Liver (tissue), 9 donors: Measurements from ENCODE around the gene CRADD. TPM values are rescaled to one million over a fixed set of nuclear protein-coding genes. Genes with fewer than 3 reads are reported as not detected.

Experiments used
- DNase-seq: peaks from one replicate; pipeline ENCODE4 v3.0.0-alpha.2; 2017; ENCODE audit warnings: low spot score
- H3K27ac ChIP-seq, 2 donors: one replicate each; pipeline ENCODE4 v1.7.0; 2013; ENCODE audit warnings: inconsistent platforms in 2 of 2, low read length in 2 of 2, control low read depth in 1 of 2, low read depth in 1 of 2, mild to moderate bottlenecking in 1 of 2
- H3K27me3 ChIP-seq, 4 donors: one replicate each; pipeline versions ENCODE4 v1.6.1 to v1.7.0; 2013; ENCODE audit warnings: low read length in 3 of 4, inconsistent platforms in 1 of 4, mild to moderate bottlenecking in 1 of 4, moderate library complexity in 1 of 4; ENCODE audit not compliant: control insufficient read depth in 4 of 4, insufficient read depth in 4 of 4
- H3K36me3 ChIP-seq, 4 donors: one replicate each; pipeline versions ENCODE4 v1.6.1 to v1.7.0; 2013; ENCODE audit warnings: low read length in 3 of 4, mild to moderate bottlenecking in 3 of 4, low read depth in 1 of 4, moderate library complexity in 1 of 4; ENCODE audit not compliant: control insufficient read depth in 4 of 4, insufficient read depth in 3 of 4
- H3K4me1 ChIP-seq, 4 donors: one replicate each; pipeline versions ENCODE4 v1.6.1 to v1.7.0; 2013; ENCODE audit warnings: low read length in 3 of 4, mild to moderate bottlenecking in 3 of 4, moderate library complexity in 1 of 4; ENCODE audit not compliant: control insufficient read depth in 4 of 4, insufficient read depth in 4 of 4
- H3K4me3 ChIP-seq, 3 donors: one replicate each; pipeline versions ENCODE4 v1.6.1 to v1.7.0; 2013; ENCODE audit warnings: low read length in 3 of 3, control low read depth in 1 of 3, low read depth in 1 of 3, mild to moderate bottlenecking in 1 of 3
- H3K9ac ChIP-seq, 2 donors: one replicate each; pipeline ENCODE4 v1.7.0; 2013; ENCODE audit warnings: low read length in 2 of 2, mild to moderate bottlenecking in 2 of 2, moderate library complexity in 2 of 2, control low read depth in 1 of 2, low read depth in 1 of 2
- H3K9me3 ChIP-seq, 4 donors: one replicate each; pipeline versions ENCODE4 v1.6.1 to v1.7.0; 2013; ENCODE audit warnings: low read length in 3 of 4; ENCODE audit not compliant: control insufficient read depth in 4 of 4
- ATF3 ChIP-seq: IDR thresholded peaks from 2 replicates; pipeline ENCODE4 v1.6.1; 2016; ENCODE audit warnings: antibody characterized with exemption
- FOXA1 ChIP-seq: IDR thresholded peaks from 2 replicates; pipeline ENCODE4 v1.6.1; 2016; ENCODE audit warnings: antibody characterized with exemption
- FOXA2 ChIP-seq: IDR thresholded peaks from 2 replicates; pipeline ENCODE4 v1.6.1; 2016; ENCODE audit warnings: antibody characterized with exemption
- HNF4A ChIP-seq, 2 donors: conservative IDR thresholded peaks; 2 replicates each; pipeline ENCODE4 v1.6.1; 2016; ENCODE audit warnings: antibody characterized with exemption in 2 of 2, mild to moderate bottlenecking in 2 of 2
- HNF4G ChIP-seq: IDR thresholded peaks from 2 replicates; pipeline ENCODE4 v1.6.1; 2016; ENCODE audit warnings: antibody characterized with exemption
- JUND ChIP-seq, 2 donors: IDR thresholded peaks; 2 replicates each; pipeline ENCODE4 v1.6.1; 2016; ENCODE audit warnings: antibody characterized with exemption in 2 of 2
- NR2F2 ChIP-seq: IDR thresholded peaks from 2 replicates; pipeline ENCODE4 v1.6.1; 2016; ENCODE audit warnings: antibody characterized with exemption
- RAD21 ChIP-seq, 2 donors: IDR thresholded peaks; 2 replicates each; pipeline ENCODE4 v1.6.1; 2016; ENCODE audit warnings: antibody characterized with exemption in 2 of 2, mild to moderate bottlenecking in 2 of 2
- RXRA ChIP-seq, 2 donors: IDR thresholded peaks; 2 replicates each; pipeline ENCODE4 v1.6.1; 2017 to 2018; ENCODE audit warnings: antibody characterized with exemption in 2 of 2, mild to moderate bottlenecking in 1 of 2
- SP1 ChIP-seq: IDR thresholded peaks from 2 replicates; pipeline ENCODE4 v1.6.1; 2018; ENCODE audit warnings: antibody characterized with exemption, mild to moderate bottlenecking
- TAF1 ChIP-seq: conservative IDR thresholded peaks from 2 replicates; pipeline ENCODE4 v1.6.1; 2016; ENCODE audit warnings: antibody characterized with exemption, mild to moderate bottlenecking
- YY1 ChIP-seq: IDR thresholded peaks from 2 replicates; pipeline ENCODE4 v1.6.1; 2016; ENCODE audit warnings: antibody characterized with exemption, mild to moderate bottlenecking
- WGBS: extraction: QIAGEN DNeasy Blood & Tissue Kit; methylation state at CpG from one replicate; pipeline ENCODE4 v1.1.7; 2013; 5-methylcytosine and 5-hydroxymethylcytosine counted together
- polyA plus RNA-seq, 2 donors: library from polyadenylated mRNA; stranded (reverse) in 1 of 2; unstranded in 1 of 2; fragments of 200-250 nt in 1 of 2; fragments of >200 nt in 1 of 2; fragmentation: Nextera tagmentation in 1 of 2; extraction: Ambion mirVana in 1 of 2; gene quantifications; one replicate each; pipeline versions ENCODE4 v1.2.1 to v1.2.3, GENCODE V29; 2013 to 2015
- total RNA-seq, 2 donors: library from RNA; depleted of rRNA; stranded (reverse); fragments of >200 nt; gene quantifications; one replicate each; pipeline ENCODE4 v1.2.3, GENCODE V29; 2014
- TF ChIP-seq, protein P1 (sequence below): IDR thresholded peaks from 2 replicates; pipeline ENCODE4 v1.6.1; 2016; ENCODE audit warnings: antibody characterized with exemption
- TF ChIP-seq, protein P2 (sequence below): fragments of 150-350 bp; IDR thresholded peaks from 2 replicates; pipeline ENCODE4 v1.5.1; 2017; ENCODE audit warnings: improper control_type of control experiment, low read depth, low read length; ENCODE audit not compliant: missing input control
- donor health status: healthy.
- donor health status: healthy.
- donor health status: healthy.
- donor health status: healthy.
- donor health status: healthy.

Gene CRADD
- total and polyA plus RNA-seq, 4 donors: 19.4 to 48.9 (median 29.6) TPM

- WGBS: 94% methylated on average over 1 of the region's 1 CpG
- peaks cover 0 to 3% (median under 1%) of the 10 kb centered on the region in 4 donors for H3K4me1 ChIP-seq
- DNase-seq: no peak
- H3K4me3 ChIP-seq: no peak overlapping the region
- no peaks in the 10 kb centered on the region for H3K27me3 ChIP-seq
- H3K9ac ChIP-seq: no peak overlapping the region
- no peak for TF ChIP-seq HNF4A (conservative IDR thresholded peaks at IDR 0.05)
- no peak for TF ChIP-seq TAF1
- TF ChIP-seq FOXA2: no peak
- no peak for TF ChIP-seq NR2F2
- no peak for TF ChIP-seq RXRA (IDR thresholded peaks at IDR 0.05)
- no peak overlapping the region for H3K27ac ChIP-seq
- no peaks in the 10 kb centered on the region for H3K9me3 ChIP-seq
- no peaks in the 10 kb centered on the region for H3K36me3 ChIP-seq
Measured at GRCh38 chr12:93707836-93708235, 30.7 kb downstream of the CRADD start.

- no peak for TF ChIP-seq TAF1
- no peak for TF ChIP-seq JUND (IDR thresholded peaks at IDR 0.05)
- no peak for TF ChIP-seq NR2F2
- TF ChIP-seq, protein P1, sequence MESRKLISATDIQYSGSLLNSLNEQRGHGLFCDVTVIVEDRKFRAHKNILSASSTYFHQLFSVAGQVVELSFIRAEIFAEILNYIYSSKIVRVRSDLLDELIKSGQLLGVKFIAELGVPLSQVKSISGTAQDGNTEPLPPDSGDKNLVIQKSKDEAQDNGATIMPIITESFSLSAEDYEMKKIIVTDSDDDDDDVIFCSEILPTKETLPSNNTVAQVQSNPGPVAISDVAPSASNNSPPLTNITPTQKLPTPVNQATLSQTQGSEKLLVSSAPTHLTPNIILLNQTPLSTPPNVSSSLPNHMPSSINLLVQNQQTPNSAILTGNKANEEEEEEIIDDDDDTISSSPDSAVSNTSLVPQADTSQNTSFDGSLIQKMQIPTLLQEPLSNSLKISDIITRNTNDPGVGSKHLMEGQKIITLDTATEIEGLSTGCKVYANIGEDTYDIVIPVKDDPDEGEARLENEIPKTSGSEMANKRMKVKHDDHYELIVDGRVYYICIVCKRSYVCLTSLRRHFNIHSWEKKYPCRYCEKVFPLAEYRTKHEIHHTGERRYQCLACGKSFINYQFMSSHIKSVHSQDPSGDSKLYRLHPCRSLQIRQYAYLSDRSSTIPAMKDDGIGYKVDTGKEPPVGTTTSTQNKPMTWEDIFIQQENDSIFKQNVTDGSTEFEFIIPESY: no peak
- TF ChIP-seq, protein P2, sequence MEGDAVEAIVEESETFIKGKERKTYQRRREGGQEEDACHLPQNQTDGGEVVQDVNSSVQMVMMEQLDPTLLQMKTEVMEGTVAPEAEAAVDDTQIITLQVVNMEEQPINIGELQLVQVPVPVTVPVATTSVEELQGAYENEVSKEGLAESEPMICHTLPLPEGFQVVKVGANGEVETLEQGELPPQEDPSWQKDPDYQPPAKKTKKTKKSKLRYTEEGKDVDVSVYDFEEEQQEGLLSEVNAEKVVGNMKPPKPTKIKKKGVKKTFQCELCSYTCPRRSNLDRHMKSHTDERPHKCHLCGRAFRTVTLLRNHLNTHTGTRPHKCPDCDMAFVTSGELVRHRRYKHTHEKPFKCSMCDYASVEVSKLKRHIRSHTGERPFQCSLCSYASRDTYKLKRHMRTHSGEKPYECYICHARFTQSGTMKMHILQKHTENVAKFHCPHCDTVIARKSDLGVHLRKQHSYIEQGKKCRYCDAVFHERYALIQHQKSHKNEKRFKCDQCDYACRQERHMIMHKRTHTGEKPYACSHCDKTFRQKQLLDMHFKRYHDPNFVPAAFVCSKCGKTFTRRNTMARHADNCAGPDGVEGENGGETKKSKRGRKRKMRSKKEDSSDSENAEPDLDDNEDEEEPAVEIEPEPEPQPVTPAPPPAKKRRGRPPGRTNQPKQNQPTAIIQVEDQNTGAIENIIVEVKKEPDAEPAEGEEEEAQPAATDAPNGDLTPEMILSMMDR: no peak
- TF ChIP-seq RAD21 (IDR thresholded peaks at IDR 0.05): no peak
- no peak for TF ChIP-seq HNF4G
- TF ChIP-seq SP1: no peak
- no peak for TF ChIP-seq YY1
- no peak for TF ChIP-seq FOXA1
- 95% methylated on average over 2 of the region's 2 CpGs for WGBS
- Histone ChIP-seq H3K9me3 (no peaks in the 10 kb centered on the region), H3K27ac (no peak overlapping the region), H3K9ac (no peak overlapping the region), H3K27me3 (no peaks in the 10 kb centered on the region), H3K4me3 (no peak overlapping the region), H3K4me1 (peaks cover 0 to 3% (median under 1%) of the 10 kb centered on the region in 4 donors), H3K36me3 (no peaks in the 10 kb centered on the region)
- DNase-seq: no peak
Measured at GRCh38 chr12:93708952-93709351, 31.8 kb downstream of the CRADD start.

DNA sequence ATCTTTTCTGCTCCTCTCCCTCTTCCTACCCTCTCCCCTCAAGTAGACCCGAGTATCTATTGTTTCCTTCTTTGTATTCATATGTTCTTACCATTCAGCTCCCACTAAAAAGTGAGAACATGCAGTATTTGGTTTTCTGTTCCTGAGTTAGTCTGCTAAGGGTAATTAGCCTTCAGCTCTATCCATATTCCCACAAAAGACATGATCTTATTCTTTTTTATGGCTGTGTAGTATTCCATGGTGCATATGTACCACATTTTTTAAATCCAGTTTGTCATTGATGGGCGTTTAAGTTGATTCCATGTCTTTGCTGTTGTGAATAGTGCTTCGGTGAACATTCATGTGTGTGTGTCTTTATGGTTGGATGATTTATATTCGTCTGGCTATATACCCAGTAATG lies 32.2 kb downstream of the CRADD start:
- DNase-seq: no peak
- H3K4me3 ChIP-seq: no peak overlapping the region
- 94% methylated on average over 4 of the region's 4 CpGs for WGBS
- no peaks in the 10 kb centered on the region for H3K9me3 ChIP-seq
- no peak overlapping the region for H3K27ac ChIP-seq
- H3K36me3 ChIP-seq: no peaks in the 10 kb centered on the region
- no peak overlapping the region for H3K9ac ChIP-seq
- no peaks in the 10 kb centered on the region for H3K27me3 ChIP-seq
- TF ChIP-seq YY1 (no peak), ATF3 (no peak)
- H3K4me1 ChIP-seq: peaks cover 0 to 3% (median under 1%) of the 10 kb centered on the region in 4 donors
